Stimulated activated CD4-positive, alpha-beta T cell treated with anti-CD3 and anti-CD28 coated beads, Interleukin-2, amount 100 ng/mL, for 4 hours (primary cell): Measurements from ENCODE around the gene PFDN1.

Experiments
- DNase-seq: peaks from one replicate; pipeline ENCODE4 v3.0.0-alpha.2; 2020; ENCODE audit warnings: low read depth

PFDN1 gene

DNA sequence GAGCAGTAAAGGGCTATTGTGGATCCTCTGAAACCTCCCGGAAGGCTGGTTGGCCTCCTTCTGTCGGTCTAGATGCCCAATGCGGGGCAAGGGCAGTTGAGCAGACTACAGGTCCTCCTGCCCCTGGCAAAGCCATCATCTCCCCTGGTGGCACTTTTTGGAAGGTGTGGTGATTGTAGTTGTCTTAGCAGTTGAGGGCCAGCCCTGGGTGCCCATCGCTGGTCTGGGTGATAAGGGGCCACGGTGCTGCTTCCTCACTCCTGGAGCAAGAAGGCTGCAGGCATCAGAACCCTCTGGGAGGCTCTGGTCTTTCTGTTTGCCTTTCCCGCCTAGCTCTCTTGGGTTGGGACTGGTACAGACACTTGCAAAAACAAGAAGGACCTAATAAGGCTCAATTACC, 64.1 kb downstream of the PFDN1 start:
- no peak for DNase-seq

- no peak for DNase-seq
Observed at GRCh38 chr5:140236891-140237598, 65.9 kb downstream of the PFDN1 start.

GRCh38 chr5:140235791-140236551, 66.9 kb downstream of the PFDN1 start:
- DNase-seq: no peak

DNA sequence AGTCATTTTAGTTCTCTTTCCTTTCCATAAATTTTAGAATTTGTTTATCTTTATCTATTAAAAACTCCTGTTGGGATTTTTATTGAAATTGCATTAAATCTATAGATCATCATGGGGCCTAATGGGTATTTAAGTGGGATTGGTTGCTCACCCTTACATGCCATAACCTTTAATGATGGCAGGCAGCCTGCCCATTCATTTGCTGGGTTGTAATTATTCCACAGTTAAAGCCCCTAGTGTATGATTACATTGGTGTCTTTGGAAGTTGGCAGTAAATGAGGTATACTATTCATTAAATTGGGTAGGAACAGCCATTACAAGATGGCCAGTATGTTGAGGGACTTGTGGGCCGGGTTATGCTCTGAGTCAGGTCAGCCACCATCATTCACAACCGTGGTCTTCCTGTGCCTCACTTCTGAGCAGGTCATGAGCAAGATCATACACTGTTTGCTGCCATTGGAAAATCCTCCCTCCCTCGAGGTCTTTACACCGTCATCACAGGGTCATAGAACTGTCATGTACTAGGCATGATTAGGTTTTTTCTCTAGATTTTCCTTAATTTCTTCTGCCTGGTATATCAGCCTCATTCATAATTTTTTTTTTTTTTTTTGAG, 68.4 kb downstream of the PFDN1 start:
- DNase-seq: no peak

GRCh38 chr5:140232731-140233130, 70.2 kb downstream of the PFDN1 start:
- no peak for DNase-seq

GRCh38 chr5:140230373-140230772, 72.5 kb downstream of the PFDN1 start:
- no peak for DNase-seq

DNA sequence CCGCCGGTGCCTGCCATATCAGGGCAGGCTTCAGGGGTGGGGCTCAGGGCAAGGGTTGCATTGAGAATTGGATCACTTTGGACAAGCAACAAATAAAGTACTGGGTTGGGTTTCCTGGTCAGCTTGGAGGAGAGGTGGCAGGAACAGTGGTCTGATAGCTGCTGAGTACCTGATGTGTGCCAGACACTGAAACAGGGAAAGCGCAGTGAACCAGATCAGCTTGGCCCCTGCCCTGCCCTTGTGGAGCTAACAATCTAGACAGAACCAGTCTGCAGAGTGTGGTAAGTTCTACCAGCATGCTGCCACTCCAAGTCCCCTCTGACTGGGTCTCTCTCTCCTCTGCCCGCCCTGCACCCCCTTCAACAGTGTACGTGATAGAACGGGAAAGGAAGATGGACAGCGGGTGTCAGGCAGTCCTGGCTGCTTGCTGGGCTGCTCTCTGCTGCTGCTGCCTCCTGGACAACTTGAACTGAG, 74.5 kb downstream of the PFDN1 start:
- no peak for DNase-seq

DNA sequence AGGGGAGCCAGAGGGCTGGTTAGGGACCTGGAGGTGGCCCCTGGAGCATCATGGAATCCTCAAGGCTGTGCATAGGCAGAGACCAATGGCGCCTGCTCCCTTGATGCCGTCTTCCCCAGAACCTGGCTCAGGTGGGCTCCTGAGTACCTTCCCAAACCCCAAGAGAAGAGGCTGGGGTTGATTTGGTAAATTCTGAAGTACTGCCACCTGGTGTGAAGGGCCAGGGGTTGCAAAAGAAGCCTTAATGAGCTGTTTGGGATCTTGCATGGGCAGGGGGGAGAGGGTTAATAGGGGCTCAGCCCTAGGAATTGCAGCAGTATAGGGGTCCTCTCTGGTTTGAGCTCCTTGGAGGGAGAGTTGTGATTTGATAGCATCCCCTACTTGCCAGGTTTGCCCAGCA, 75.9 kb downstream of the PFDN1 start:
- no peak for DNase-seq

DNA sequence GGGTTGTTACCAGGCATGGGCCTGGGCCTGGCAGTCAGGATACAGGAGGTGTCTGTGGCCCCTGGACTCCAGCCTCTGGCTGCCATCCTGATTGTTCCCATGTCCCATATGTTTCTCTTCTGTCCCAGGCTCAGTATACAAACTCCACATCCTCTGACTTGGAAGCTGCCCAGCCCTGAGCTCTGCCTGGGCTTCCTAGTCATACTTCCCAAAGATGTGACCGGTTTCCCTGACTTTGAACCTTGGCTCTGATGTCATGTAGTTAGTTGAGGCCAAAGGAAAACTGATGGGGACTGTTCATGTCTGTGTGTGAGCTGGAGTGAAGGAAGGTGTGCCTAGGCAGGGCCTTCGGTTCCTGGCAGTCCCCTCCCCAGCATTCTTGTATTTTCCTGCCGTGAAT, 77.5 kb downstream of the PFDN1 start:
- no peak for DNase-seq

DNA sequence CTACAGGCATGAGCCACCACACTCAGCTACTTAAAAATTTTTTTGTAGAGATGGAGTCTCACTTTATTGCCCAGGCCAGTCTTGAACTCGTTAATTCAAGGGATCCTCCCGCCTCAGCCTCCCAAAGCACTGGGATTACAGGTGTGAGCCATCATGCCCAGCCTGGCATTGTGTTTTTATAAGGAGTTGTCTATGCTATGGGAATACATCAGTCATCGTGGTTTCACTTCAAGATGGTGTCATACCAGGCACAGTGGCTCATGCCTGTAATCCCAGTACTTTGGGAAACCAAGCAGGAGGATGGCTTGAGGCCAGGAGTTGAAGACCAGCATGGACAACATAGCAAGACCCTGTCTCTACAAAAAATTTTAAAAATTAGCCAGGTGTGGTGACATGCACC, 78.2 kb downstream of the PFDN1 start:
- no peak for DNase-seq

- no peak for DNase-seq
Observed at GRCh38 chr5:140223567-140223966, 79.3 kb downstream of the PFDN1 start.

GRCh38 chr5:140222416-140222815, 80.5 kb downstream of the PFDN1 start:
- no peak for DNase-seq

DNA sequence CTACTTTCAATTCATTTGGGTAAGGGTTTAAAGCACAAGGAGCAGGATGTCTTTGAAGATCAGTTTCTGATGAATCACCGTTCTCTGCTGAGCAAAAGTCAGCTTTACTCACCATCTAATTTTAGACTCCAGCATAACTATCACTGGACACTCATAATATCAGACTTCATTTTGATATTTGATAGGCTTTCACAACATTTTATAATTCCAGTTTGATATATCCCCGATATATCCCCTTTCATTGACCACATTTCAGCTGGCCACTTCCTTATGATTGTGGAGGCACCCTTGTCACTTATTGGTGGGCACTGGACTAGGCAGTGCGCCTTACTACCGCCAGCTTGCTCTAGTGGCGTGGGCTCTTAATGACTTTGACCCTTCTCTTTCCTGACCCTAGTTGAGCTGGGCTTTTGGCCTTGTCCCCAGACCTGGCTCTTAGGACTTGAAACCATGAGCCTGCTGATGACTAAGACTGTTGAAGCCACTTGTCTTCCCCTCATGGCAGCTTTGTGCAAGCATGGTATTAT, 81.1 kb downstream of the PFDN1 start:
- no peak for DNase-seq

- no peak for DNase-seq
Observed at GRCh38 chr5:140220698-140221064, 82.2 kb downstream of the PFDN1 start.

DNA sequence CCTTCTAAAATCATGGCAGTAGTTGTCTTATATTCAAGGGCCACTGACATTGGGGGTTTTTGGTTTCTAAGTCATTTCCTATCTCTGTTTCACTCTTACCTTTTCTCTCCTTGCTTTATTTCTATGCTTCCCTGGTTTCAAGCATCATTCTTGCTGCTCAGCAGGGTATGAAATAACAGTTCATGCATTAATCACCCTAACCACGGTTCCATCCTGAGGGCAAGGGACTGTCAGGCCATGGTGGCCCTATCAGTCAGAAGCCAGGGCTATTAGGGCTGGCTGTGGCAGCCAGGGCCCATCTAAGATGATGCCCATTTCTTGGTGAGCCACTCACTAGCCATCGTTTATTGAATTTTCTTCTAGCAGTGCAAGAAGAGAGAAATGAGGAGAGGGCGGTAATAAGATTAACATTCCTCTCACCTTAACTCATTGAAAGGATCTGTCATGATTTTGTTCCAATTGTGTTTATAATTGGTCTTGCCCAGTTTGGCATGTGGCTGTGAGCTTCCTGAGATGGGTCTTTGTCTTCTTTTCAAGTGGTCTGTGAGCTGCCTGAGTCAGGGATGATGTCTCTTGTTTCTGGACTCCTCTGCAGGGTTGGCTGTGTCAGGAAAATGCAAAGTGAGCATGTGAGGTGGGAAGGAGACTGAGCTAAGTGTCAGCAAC, 82.7 kb downstream of the PFDN1 start:
- DNase-seq: no peak

DNA sequence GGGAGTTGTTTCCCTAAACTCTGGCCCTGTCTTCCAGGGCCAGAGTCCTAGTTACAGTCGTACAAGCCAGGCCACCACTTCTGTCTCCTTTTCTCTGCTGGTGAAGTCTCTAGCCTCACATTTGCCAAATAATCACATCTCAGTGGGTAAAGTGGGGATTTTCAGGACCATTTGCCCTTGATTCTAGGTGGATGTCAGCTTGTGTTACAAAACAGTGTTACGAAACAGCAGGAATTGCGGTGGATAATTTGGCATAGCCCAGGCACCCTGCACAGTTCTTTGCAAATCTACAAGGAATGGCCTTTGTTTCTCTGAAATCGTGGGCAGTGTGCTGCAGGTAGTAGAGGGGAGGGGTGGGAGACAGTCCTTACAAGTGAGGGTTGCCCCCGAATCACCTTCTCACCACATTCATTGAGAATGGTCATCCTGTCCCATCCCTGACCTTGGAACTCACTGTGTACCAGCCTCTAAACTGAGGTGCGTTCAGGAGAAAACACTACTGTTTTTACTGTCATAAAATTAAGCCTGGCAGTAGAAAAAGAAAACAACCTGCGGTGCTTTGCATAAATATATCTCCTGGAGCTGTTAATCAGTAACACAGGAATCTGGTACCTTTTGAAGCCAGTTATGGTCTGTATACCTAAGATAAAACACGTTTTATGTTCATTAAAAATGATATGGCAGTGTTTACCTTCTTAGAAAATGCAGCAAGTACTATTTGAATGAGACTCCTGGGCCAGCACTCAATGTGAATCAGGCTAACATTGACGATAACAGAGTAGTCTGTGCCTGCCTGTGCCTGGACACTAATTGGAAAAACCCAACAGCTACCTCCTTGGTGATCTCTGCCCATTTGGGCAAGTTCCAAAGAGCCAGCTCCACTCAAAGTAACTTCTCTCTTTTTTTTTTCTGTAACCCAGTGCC, 83.6 kb downstream of the PFDN1 start:
- DNase-seq: no peak

DNA sequence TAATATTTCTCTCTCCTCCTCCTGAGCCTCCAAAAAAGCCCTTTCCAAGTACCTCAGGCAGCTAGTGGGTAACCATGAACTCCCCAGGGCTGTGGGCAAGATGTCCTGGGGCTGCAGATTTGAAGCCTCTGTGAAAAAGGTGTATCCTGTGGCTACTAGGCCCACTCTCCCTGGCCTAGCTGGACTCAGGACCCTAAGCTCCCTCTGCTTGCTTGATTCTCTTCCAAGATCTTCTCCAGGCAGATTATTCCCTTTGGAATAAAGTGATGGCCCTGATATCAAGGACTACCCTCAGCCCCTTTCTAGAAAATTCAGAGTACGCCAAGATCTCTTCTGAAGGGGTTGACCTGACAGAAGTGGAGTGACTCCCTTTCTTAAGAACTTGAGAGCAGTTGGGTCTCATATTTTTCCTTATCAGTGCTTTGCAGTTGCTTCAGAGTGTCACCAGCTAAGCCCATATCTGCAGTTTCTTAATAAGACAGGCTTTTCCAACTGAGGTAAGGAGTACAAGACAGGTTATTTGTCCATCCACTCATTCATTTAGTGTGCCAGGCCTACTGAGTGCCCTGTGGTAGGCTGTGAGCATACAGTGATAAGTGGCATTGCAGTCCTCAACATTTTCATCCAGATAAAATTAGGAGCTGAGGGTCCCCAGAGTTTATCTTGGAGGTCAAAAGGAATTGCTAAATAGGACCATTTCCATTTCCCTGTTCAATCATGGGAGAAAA, 85.4 kb downstream of the PFDN1 start:
- no peak for DNase-seq

- DNase-seq: no peak
Observed at GRCh38 chr5:140216478-140217074, 86.3 kb downstream of the PFDN1 start.

- DNase-seq: no peak
Observed at GRCh38 chr5:140215276-140215675, 87.6 kb downstream of the PFDN1 start.

- no peak for DNase-seq
Observed at GRCh38 chr5:140214831-140215230, 88.1 kb downstream of the PFDN1 start.
